Testis (tissue), 3 donors: Measurements from ENCODE around the gene PRSS12. TPM values are rescaled to one million over a fixed set of nuclear protein-coding genes. Genes with fewer than 3 reads are reported as not detected.

ENCODE experiments used
- DNase-seq: peaks from one replicate; pipeline ENCODE4 v3.0.0-alpha.2; 2019
- H3K27ac ChIP-seq, 2 donors: fragments of 200-600 bp; sonication (generic); one replicate each; pipeline ENCODE4 v1.5.1; 2019
- H3K27me3 ChIP-seq: fragments of 200-600 bp; sonication (generic); one replicate; pipeline ENCODE4 v1.5.1; 2019
- H3K36me3 ChIP-seq: fragments of 200-600 bp; sonication (generic); one replicate; pipeline ENCODE4 v1.5.1; 2017; ENCODE audit warnings: low read depth; ENCODE audit errors: missing control alignments
- H3K4me1 ChIP-seq: fragments of 200-600 bp; sonication (generic); one replicate; pipeline ENCODE4 v1.5.1; 2019
- H3K4me3 ChIP-seq, 2 donors: fragments of 200-600 bp; sonication (generic); one replicate each; pipeline ENCODE4 v1.5.1; 2017 to 2019
- H3K9me3 ChIP-seq: fragments of 200-600 bp; sonication (generic); one replicate; pipeline ENCODE4 v1.5.1; 2017
- CTCF ChIP-seq, 3 experiments: fragments of 450-650 bp in 2 of 3; fragments of 200-600 bp in 1 of 3; sonication (generic) in 1 of 3; IDR thresholded peaks; one replicate each; pipeline ENCODE4 v1.5.1; 2016 to 2019; ENCODE audit warnings: antibody characterized with exemption in 3 of 3, mild to moderate bottlenecking in 2 of 3, moderate library complexity in 1 of 3
- POLR2A ChIP-seq: fragments of 450-650 bp; IDR thresholded peaks from one replicate; pipeline ENCODE4 v1.6.1; 2017; ENCODE audit warnings: antibody characterized with exemption, mild to moderate bottlenecking, moderate library complexity
- WGBS, 2 donors: methylation state at CpG; one replicate each; pipeline ENCODE4 v1.1.5; 2018; 5-methylcytosine and 5-hydroxymethylcytosine counted together
- intact Hi-C: fragments of 100-400 bp; cut with DNase I; formaldehyde crosslinking; loops from one replicate; pipeline ENCODE4 v1.15.1; 2023; ENCODE audit warnings: low total_unique reads
- polyA plus RNA-seq: library from polyadenylated mRNA; stranded (reverse); fragments of 350-450 nt; fragmentation: Illumina TruSeq; extraction: RNeasy Lipid Tissue Mini Kit (QIAGEN cat#74804); gene quantifications from one replicate; pipeline ENCODE4 v1.2.3, GENCODE V29; 2014; ENCODE audit warnings: low read depth, low replicate concordance; ENCODE audit not compliant: insufficient read depth
- small RNA-seq, 2 donors: library from RNA; depleted of rRNA; stranded (forward); fragments of <200 nt; gene quantifications; one replicate each; pipeline ENCODE3, GENCODE V24; 2016
- total RNA-seq, 2 donors: library from RNA; depleted of rRNA; stranded (reverse); fragments of >200 nt; gene quantifications; one replicate each; pipeline ENCODE4 v1.2.3, GENCODE V29; 2016

The PRSS12 gene
- total and polyA plus RNA-seq, 3 donors from 2014 or later: 33.9 to 65.4 (median 41.5) TPM

DNA sequence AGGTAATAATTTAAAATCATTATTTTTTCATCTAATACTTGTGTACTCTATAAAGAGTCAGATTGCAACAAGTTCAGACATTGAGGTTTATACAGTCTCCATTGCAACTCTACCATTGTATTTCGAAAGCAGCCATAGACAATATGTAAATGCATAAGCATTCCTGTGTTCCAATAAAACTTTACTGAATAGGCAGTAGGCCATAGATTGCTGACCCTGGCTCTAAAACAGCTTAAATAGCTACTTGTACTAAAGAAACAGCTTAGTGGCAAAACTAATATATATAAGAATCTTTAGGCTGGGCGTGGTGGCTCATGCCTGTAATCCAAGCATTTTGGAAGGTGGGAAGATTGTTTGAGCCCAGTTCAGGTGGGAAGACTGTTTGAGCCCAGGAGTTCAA lies 115.3 kb downstream of the PRSS12 start:
- Histone ChIP-seq H3K9me3 (no peaks in the 10 kb centered on the region), H3K4me3 (no peak overlapping the region), H3K4me1 (no peaks in the 10 kb centered on the region), H3K27me3 (no peaks in the 10 kb centered on the region), H3K36me3 (no peaks in the 10 kb centered on the region), H3K27ac (no peak overlapping the region)
- DNase-seq: no peak
- no peak for TF ChIP-seq CTCF (IDR thresholded peaks at IDR 0.05)
- no peak for TF ChIP-seq POLR2A
- intact Hi-C loops: no loop called here
- WGBS, 2 donors: 90 to 94% methylated on average over 2 of the region's 2 CpGs

DNA sequence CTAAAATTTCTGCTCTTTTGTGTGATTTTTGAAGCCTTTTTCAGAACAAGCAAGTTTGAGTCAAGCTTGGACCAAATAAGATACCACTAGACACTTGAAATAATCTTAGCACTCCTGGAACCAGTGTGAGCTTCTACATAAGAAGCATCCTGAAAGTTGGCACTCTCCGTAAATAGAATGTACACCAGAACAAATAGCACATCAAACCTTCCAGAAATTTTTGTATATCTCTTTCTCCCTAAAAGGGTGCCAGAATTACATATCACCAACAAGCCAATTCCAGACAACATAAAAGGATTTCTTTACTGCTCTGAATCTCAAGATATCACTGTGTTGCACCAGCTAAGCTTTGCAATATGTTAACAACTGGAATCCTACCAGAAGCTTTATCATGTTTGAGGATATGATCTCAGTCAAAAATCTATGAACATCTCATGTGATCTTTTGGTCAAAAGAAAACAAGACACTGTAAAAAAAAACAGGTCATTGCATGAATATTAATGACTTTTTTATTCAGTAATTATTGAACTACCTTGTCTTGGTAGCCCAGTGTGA lies 117.2 kb downstream of the PRSS12 start:
- no peaks in the 10 kb centered on the region for H3K36me3 ChIP-seq
- WGBS, 2 donors: 75 to 89% methylated on average over 1 of the region's 1 CpG
- no peaks in the 10 kb centered on the region for H3K9me3 ChIP-seq
- no peaks in the 10 kb centered on the region for H3K27me3 ChIP-seq
- H3K4me1 ChIP-seq: no peaks in the 10 kb centered on the region
- intact Hi-C loops: no loop called here
- H3K4me3 ChIP-seq: no peak overlapping the region
- H3K27ac ChIP-seq: no peak overlapping the region
- DNase-seq: no peak
- TF ChIP-seq CTCF (IDR thresholded peaks at IDR 0.05) (no peak), POLR2A (no peak)

Small RNA genes within 50 kb of the gene (small RNA-seq; reads per million reads assigned to genes)
- 0 reads per million in 2 donors for gene SNORA24
